DND-41 (cell line): ENCODE results near the gene RASAL2.

Source experiments
- CTCF ChIP-seq: IDR thresholded peaks from 2 replicates; pipeline ENCODE4 v1.5.1; 2012; ENCODE audit warnings: borderline replicate concordance, low read length, moderate library complexity, mild to moderate bottlenecking; ENCODE audit not compliant: poor library complexity, severe bottlenecking; ENCODE audit errors: extremely low read depth
- EZH2 ChIP-seq: IDR thresholded peaks from 3 replicates; pipeline ENCODE4 v1.6.1; 2012; ENCODE audit warnings: borderline replicate concordance, low read depth, mild to moderate bottlenecking, moderate library complexity, low read length, inconsistent platforms; ENCODE audit not compliant: severe bottlenecking

GRCh38 chr1:178124115-178124514 lies 30.2 kb downstream of the RASAL2 start:
- TF ChIP-seq CTCF: no peak
- TF ChIP-seq EZH2: no peak
